T47D (cell line): Measurements from ENCODE around the gene SYNGR1.
A peak's percentile ranks its signal among the peaks of the same experiment; 100 is the strongest.

Source experiments
- DNase-seq, 2 experiments: peaks; one replicate each; pipeline versions ENCODE4 v3.0.0 to v3.0.0-alpha.2; 2011 to 2012; ENCODE audit warnings: low read depth in 1 of 2, low spot score in 1 of 2
- JUND ChIP-seq: IDR thresholded peaks from 2 replicates; pipeline ENCODE4 v1.6.1; 2012; ENCODE audit warnings: low read depth
- in situ Hi-C: cut with HindIII; loops from 2 replicates; pipeline ENCODE4 v1.10.0; 2016; ENCODE audit warnings: low sequenced_read_pairs, low pct_unique_long_range_greater_than_20kb

SYNGR1 gene

GRCh38 chr22:39349967-39350726 lies at the start of gene SYNGR1:
Gene SYNGR1 (plus strand): TSS chr22:39349991. CDS start chr22:39350011, 20 bp downstream.
- no peak for TF ChIP-seq JUND
- no peak for DNase-seq
- in situ Hi-C loops, result no loop called here

- in situ Hi-C loops, result no loop called here
- no peak for TF ChIP-seq JUND
Measured at GRCh38 chr22:39300186-39300830, 49.5 kb upstream of the SYNGR1 start.

GRCh38 chr22:39301108-39301507 lies 48.7 kb upstream of the SYNGR1 start:
- TF ChIP-seq JUND, result no peak
- in situ Hi-C loops, result no loop called here
- no peak for DNase-seq

More at GRCh38 chr22:39300186-39300830, 49.5 kb upstream of the SYNGR1 start:
- DNase-seq, result peak in 1 of 2 experiments; percentile 68

- in situ Hi-C loops, result no loop called here
- no peak for DNase-seq
- no peak for TF ChIP-seq JUND
Measured at GRCh38 chr22:39301926-39302325, 47.9 kb upstream of the SYNGR1 start.

DNA sequence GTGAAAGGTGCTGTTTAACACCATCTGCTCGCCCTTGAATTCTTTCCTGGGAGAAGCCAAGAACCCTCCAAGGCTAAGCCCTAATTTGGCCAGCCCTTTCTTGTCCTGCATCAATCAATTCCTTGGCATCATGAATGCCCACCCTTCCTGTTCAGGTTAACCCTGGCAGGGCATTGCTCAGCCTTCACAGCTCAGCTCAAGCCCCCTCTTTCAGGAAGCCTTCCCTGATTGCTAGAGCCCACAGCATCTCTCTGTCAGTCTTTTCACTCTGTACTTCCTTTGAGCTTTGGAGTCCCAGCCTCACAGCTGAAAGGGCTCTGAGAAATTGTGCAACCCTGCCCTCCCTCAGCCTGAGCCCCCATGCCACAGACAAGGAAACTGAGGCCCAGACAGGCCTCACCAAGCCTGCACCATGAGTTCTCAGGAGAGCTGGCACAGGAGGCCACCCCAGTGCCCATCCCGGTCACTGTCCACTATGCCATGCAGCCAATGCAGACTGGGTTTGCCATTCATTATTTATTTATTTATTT lies 47.3 kb upstream of the SYNGR1 start:
- DNase-seq, result no peak
- TF ChIP-seq JUND, result no peak
- in situ Hi-C loops, result no loop called here

DNA sequence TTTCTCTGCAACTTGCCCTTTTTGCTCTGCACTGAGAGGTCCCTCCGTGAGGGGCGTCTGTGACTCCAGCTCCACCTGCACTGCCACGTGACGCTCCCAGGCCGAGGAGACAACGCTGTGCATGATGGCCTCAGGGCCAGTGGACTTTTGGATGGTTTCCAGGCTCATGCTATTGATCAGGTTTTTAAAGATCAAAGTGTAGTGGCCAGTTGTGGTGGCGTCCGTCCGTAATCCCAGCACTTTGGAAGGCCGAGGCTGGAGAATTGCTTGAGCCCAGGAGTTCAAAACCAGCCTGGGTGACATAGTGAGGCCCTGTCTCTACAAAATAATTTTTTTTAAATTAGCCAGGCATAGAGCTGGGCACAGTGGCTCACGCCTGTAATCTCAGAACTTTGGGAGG lies 46.4 kb upstream of the SYNGR1 start:
- no peak for TF ChIP-seq JUND
- no peak for DNase-seq
- in situ Hi-C loops, result no loop called here

DNA sequence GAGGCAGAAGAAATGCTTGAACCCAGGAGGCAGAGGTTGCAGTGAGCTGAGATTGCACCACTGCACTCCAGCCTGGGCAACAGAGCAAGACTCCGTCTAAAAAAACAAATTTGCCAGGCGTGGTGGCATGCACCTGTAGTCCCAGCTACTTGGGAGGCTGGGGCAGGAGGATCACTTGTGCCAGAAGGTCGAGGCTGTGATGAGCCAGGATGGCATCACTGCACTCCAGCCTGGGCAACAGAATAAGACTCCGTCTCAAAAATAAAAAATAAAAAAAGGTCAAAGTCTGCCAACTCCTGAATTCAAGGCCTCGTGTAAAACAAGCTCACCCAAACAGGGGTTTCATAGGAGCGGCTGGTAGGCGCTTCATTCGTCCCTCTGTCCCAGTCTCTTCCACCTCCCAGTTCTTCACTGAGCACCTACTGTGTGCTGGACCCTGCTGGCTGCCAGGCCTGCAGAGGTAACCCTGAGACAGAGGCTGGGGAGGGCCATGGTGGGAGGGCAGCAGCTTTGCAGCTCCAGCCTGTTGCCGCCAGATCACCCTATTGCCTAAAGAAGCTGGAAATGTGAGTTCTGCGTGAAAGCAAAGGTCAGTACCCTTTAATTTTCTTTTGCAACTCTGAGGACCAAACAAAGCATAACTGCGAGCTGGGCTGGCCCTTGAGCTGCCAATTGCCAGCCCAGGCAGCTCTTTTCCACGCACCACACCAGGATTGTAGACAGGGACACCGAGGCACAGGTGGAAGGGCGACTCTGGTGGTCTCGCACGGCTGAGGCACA lies 45.7 kb upstream of the SYNGR1 start:
- TF ChIP-seq JUND, result no peak
- in situ Hi-C loops, result no loop called here
- DNase-seq, result no peak

GRCh38 chr22:39306456-39307361 lies 43.1 kb upstream of the SYNGR1 start:
- DNase-seq, result no peak
- no peak for TF ChIP-seq JUND
- in situ Hi-C loops, result no loop called here

DNA sequence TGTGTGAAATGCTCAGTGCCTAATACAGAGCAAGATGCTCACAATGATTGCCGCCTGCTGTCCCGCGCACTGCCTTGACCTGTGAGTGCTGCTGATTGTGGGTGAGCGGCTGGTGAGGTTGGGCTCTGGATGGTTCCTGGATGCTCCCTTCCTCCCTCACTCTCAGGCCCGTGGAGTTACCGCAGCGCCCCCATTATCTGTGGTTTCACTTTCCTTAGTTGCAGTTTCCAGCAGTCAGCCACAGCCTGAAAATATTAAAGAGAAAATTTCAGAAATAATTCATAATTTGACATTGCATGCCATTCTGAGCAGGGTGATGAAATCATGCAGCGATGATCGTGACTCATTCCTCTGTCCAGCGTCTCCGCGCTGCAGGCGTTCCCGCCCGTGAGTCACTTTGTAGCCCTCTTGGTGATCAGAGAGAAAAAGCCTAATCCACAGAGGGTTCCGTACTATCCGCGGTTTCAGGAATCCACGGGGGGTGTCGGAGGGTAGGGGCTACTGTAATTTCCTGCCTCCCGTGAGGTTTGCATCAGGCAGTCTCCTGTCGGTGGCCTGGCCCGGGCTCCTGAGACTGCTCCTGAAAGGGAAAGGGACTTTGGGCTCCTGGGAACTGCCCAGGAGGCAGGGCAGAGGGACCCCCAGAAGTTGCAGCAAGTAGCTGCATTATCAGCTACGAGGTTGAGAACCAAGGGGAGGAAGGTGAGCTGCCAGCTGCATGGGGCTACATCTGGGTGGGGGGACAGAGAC lies 41.0 kb upstream of the SYNGR1 start:
- DNase-seq, result no peak
- in situ Hi-C loops, result no loop called here
- no peak for TF ChIP-seq JUND

DNA sequence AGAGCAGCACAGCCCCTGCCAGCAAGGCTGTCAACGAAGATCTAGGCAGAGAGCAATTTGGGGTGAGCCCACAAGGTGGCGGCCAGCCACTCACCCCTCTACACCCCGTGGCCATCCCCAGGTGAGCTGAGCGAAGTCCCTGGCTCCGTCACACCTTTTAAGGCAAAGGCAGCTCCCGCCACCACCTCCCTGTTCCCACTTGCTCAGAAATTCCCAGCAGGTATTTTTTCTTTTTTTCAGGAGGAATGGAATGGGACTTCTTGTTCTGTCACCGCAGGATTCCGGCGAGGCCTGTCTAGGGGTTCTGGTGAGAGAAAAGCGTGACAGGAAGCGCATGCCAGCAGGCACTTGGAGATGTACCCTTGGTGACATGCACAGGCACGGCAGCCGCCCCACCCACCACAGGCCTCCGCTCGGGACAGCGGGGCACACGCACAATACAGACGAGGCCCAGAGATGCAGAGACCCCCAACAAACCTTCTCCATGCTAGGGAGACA lies 40.4 kb upstream of the SYNGR1 start:
- no peak for DNase-seq
- in situ Hi-C loops, result no loop called here
- TF ChIP-seq JUND, result no peak
